ENCODE results near the gene ABCA6.

ABCA6 gene

GRCh38 chr17:69164206-69164605, 22.5 kb upstream of the ABCA6 start:
- H3K4me3 ChIP-seq (ENCODE audit: low read depth, low read length), result no peak overlapping the region
- TF ChIP-seq, protein P1, sequence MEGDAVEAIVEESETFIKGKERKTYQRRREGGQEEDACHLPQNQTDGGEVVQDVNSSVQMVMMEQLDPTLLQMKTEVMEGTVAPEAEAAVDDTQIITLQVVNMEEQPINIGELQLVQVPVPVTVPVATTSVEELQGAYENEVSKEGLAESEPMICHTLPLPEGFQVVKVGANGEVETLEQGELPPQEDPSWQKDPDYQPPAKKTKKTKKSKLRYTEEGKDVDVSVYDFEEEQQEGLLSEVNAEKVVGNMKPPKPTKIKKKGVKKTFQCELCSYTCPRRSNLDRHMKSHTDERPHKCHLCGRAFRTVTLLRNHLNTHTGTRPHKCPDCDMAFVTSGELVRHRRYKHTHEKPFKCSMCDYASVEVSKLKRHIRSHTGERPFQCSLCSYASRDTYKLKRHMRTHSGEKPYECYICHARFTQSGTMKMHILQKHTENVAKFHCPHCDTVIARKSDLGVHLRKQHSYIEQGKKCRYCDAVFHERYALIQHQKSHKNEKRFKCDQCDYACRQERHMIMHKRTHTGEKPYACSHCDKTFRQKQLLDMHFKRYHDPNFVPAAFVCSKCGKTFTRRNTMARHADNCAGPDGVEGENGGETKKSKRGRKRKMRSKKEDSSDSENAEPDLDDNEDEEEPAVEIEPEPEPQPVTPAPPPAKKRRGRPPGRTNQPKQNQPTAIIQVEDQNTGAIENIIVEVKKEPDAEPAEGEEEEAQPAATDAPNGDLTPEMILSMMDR (IDR thresholded peaks at IDR 0.05; ENCODE audit: low read depth, low read length, missing control alignments), result no peak
- no peak for DNase-seq (ENCODE audit: low read depth)

GRCh38 chr17:69159418-69159817, 17.7 kb upstream of the ABCA6 start:
- TF ChIP-seq, protein P1 (IDR thresholded peaks at IDR 0.05; ENCODE audit: low read depth, low read length, missing control alignments), result no peak
- DNase-seq (ENCODE audit: low read depth), result no peak
- no peak overlapping the region for H3K4me3 ChIP-seq (ENCODE audit: low read depth, low read length)

DNA sequence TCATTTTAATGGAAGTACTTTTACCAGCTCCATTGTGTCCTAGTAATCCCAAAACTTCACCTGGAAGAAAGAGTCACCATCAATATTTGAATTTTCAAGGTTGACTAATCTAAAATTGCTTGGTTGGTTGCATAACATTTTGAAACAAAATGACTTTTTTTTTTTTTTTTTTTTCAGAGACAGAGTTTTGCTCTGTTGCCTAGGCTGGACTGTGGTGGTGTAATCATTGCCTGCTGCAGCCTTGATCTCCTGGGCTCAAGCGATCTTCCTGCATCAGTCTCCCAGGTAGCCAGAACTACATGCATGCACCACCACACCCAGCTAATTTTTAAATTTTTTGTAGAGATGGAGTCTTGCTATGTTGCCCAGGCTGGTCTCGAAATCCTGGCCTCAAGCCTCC, 12.6 kb upstream of the ABCA6 start:
- no peak for DNase-seq (ENCODE audit: low read depth)
- H3K4me3 ChIP-seq (ENCODE audit: low read depth, low read length), result no peak overlapping the region
- TF ChIP-seq, protein P1 (IDR thresholded peaks at IDR 0.05; ENCODE audit: low read depth, low read length, missing control alignments), result no peak

DNA sequence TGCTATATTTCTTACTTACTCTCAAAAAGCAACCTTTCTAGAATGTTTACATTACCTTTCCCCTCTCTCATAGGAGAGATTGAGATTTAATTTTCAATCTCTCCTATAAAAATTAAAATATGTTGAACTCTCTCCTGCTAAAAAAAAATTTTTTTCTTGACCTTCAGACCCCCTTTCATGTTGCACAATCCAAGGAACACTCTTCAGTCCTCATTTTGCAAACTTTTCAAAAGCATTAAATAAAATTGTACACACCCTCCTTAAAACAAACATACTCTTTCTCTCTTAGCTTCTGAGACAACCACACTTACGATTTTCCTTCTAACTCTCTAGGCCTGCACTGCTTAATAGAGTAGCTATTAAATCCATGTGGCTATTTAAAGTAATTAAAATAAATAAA, 8.6 kb upstream of the ABCA6 start:
- no peak overlapping the region for H3K4me3 ChIP-seq (ENCODE audit: low read depth, low read length)
- TF ChIP-seq, protein P1 (IDR thresholded peaks at IDR 0.05; ENCODE audit: low read depth, low read length, missing control alignments), result no peak

GRCh38 chr17:69147460-69147859, 5.8 kb upstream of the ABCA6 start:
- TF ChIP-seq, protein P1 (IDR thresholded peaks at IDR 0.05; ENCODE audit: low read depth, low read length, missing control alignments), result no peak
- H3K4me3 ChIP-seq (ENCODE audit: low read depth, low read length), result no peak overlapping the region
- no peak for DNase-seq (ENCODE audit: low read depth)

More for the DNA sequence above, 8.6 kb upstream of the ABCA6 start:
- DNase-seq (ENCODE audit: low read depth), result no peak

GRCh38 chr17:69144331-69145255, 2.9 kb upstream of the ABCA6 start:
- TF ChIP-seq, protein P1 (IDR thresholded peaks at IDR 0.05; ENCODE audit: low read depth, low read length, missing control alignments), result no peak
- no peak overlapping the region for H3K4me3 ChIP-seq (ENCODE audit: low read depth, low read length)
- DNase-seq (ENCODE audit: low read depth), result no peak
